Suprapubic skin (tissue), 4 donors: ENCODE data around the gene TRIM39. TPM values are rescaled to one million over a fixed set of nuclear protein-coding genes. Genes with fewer than 3 reads are reported as not detected.
"Not testable (repeated sequence)": the region's sequence is repeated elsewhere in the genome, so short reads cannot be mapped to it uniquely, and the experiment has no call there.

Experiments
- DNase-seq, 2 donors: peaks; one replicate each; pipeline ENCODE4 v3.0.0-alpha.2; 2019; ENCODE audit warnings: low spot score in 2 of 2
- H3K27ac ChIP-seq: fragments of 200-600 bp; sonication (generic); one replicate; pipeline ENCODE4 v1.5.1; 2019
- H3K27me3 ChIP-seq: fragments of 200-600 bp; sonication (generic); one replicate; pipeline ENCODE4 v1.5.1; 2019
- H3K36me3 ChIP-seq: fragments of 200-600 bp; sonication (generic); one replicate; pipeline ENCODE4 v1.5.1; 2019
- H3K4me1 ChIP-seq: fragments of 200-600 bp; sonication (generic); one replicate; pipeline ENCODE4 v1.5.1; 2019
- H3K4me3 ChIP-seq: fragments of 200-600 bp; sonication (generic); one replicate; pipeline ENCODE4 v1.5.1; 2019; ENCODE audit warnings: mild to moderate bottlenecking
- H3K9me3 ChIP-seq: fragments of 200-600 bp; sonication (generic); one replicate; pipeline ENCODE4 v1.5.1; 2019
- EP300 ChIP-seq: sonication (generic); formaldehyde crosslinking; IDR thresholded peaks from one replicate; pipeline ENCODE4 v1.6.1; 2017; ENCODE audit warnings: antibody characterized with exemption
- POLR2A ChIP-seq, 2 donors: fragments of 450-650 bp; IDR thresholded peaks; one replicate each; pipeline ENCODE4 v1.6.1; 2017; ENCODE audit warnings: antibody characterized with exemption in 2 of 2, mild to moderate bottlenecking in 2 of 2, moderate library complexity in 2 of 2
- POLR2AphosphoS5 ChIP-seq, 3 donors: sonication (generic); formaldehyde crosslinking; IDR thresholded peaks; one replicate each; pipeline ENCODE4 v1.6.1; 2017; ENCODE audit warnings: antibody characterized with exemption in 3 of 3
- WGBS: methylation state at CpG from one replicate; pipeline ENCODE4 v1.1.5; 2018; 5-methylcytosine and 5-hydroxymethylcytosine counted together
- total RNA-seq, 4 donors: library from RNA; depleted of rRNA; stranded (reverse); fragments of >200 nt; gene quantifications; one replicate each; pipeline ENCODE4 v1.1.0, GENCODE V29; 2016
- TF ChIP-seq, protein P1 (sequence below), 2 donors: fragments of 200-600 bp in 1 of 2; fragments of 450-650 bp in 1 of 2; sonication (generic) in 1 of 2; IDR thresholded peaks; one replicate each; pipeline ENCODE4 v1.5.1; 2016 to 2019; ENCODE audit warnings: antibody characterized with exemption in 2 of 2, mild to moderate bottlenecking in 1 of 2, moderate library complexity in 1 of 2

TRIM39 gene
- total RNA-seq: 10 to 100 TPM in 2 of 4 donors, 1 to 10 TPM in 2; 6.6 to 17.8 (median 9.2) TPM

- peak; percentile 31 to 84 for TF ChIP-seq POLR2A (IDR thresholded peaks at IDR 0.05)
- TF ChIP-seq, protein P1, sequence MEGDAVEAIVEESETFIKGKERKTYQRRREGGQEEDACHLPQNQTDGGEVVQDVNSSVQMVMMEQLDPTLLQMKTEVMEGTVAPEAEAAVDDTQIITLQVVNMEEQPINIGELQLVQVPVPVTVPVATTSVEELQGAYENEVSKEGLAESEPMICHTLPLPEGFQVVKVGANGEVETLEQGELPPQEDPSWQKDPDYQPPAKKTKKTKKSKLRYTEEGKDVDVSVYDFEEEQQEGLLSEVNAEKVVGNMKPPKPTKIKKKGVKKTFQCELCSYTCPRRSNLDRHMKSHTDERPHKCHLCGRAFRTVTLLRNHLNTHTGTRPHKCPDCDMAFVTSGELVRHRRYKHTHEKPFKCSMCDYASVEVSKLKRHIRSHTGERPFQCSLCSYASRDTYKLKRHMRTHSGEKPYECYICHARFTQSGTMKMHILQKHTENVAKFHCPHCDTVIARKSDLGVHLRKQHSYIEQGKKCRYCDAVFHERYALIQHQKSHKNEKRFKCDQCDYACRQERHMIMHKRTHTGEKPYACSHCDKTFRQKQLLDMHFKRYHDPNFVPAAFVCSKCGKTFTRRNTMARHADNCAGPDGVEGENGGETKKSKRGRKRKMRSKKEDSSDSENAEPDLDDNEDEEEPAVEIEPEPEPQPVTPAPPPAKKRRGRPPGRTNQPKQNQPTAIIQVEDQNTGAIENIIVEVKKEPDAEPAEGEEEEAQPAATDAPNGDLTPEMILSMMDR (IDR thresholded peaks at IDR 0.05): no peak
- peak in 2 of 3 donors; percentile 45 to 69 for TF ChIP-seq POLR2AphosphoS5 (IDR thresholded peaks at IDR 0.05)
- H3K9me3 ChIP-seq: no peaks in the 10 kb centered on the region
- peak within 1 kb of the TSS; percentile 92 for H3K4me3 ChIP-seq
- WGBS: 0% methylated on average over 21 of the region's 90 CpGs
- H3K4me1 ChIP-seq: peaks cover 29% of the 10 kb centered on the region
- peak; percentile 92 for DNase-seq
- no peaks in the 10 kb centered on the region for H3K27me3 ChIP-seq
- H3K36me3 ChIP-seq: peaks cover 24% of the 10 kb centered on the region
- peak within 1 kb of the TSS; percentile 97 for H3K27ac ChIP-seq
Observed at GRCh38 chr6:30326526-30327231, at the start of gene TRIM39. Gene TRIM39 (plus strand): TSS chr6:30326927. CDS start chr6:30329318, 2,391 bp downstream.

DNA sequence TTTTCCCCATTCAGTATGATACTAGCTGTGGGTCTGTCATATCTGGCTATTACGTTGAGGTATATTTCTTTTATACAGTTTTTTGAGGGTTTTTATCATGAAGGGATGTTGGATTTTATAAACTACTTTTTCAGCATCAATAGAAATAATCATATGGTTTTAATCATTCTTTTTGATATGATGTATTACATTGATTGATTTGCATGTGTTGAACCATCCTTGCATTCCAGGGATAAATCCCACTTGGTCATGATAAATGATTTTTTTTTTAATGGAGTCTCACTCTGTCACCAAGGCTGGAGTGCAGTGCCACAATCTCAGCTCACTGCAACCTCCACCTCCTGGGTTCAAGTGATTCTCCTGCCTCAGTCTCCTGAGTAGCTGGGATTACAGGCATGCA, 45.7 kb upstream of the TRIM39 start:
- H3K9me3 ChIP-seq: peaks cover 56% of the 10 kb centered on the region
- not testable (repeated sequence) for DNase-seq, H3K4me1 ChIP-seq, H3K4me3 ChIP-seq, H3K36me3 ChIP-seq, H3K27me3 ChIP-seq, H3K27ac ChIP-seq
- whole genome bisulfite sequencing: 100% methylated on average over 1 of the region's 1 CpG

DNA sequence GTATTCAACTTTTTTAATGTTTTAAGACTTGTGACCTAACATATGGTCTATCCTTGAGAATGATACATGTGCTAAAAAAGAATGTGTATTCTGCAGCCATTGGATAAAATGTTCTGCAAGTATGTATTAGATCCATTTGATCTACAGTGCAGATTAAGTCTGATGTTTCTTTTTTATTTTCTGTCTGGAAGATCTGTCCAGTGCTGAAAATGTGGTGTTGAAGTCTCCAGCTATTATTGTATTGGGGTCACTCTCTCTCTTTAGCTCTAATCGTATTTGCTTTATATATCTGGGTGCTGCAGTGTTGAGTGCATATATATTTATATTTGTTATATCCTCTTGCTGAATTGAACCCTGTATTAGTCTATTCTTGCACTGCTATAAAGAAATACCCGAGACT, 44.2 kb upstream of the TRIM39 start:
- DNase-seq: no peak
- 98% methylated on average over 2 of the region's 2 CpGs for WGBS
- H3K4me3 ChIP-seq: no peak overlapping the region
- no peaks in the 10 kb centered on the region for H3K4me1 ChIP-seq
- H3K27ac ChIP-seq: no peak overlapping the region
- TF ChIP-seq EP300: no peak
- TF ChIP-seq POLR2AphosphoS5 (IDR thresholded peaks at IDR 0.05): no peak
- TF ChIP-seq POLR2A (IDR thresholded peaks at IDR 0.05): no peak
- TF ChIP-seq, protein P1 (IDR thresholded peaks at IDR 0.05): no peak
- H3K27me3 ChIP-seq: no peaks in the 10 kb centered on the region
- H3K9me3 ChIP-seq: peaks cover 50% of the 10 kb centered on the region
- no peaks in the 10 kb centered on the region for H3K36me3 ChIP-seq

- Histone ChIP-seq H3K4me3 (no peak overlapping the region), H3K9me3 (peaks cover 39% of the 10 kb centered on the region), H3K4me1 (no peaks in the 10 kb centered on the region), H3K27me3 (no peaks in the 10 kb centered on the region), H3K36me3 (peaks cover 4% of the 10 kb centered on the region), H3K27ac (no peak overlapping the region)
- TF ChIP-seq POLR2AphosphoS5 (IDR thresholded peaks at IDR 0.05) (no peak), POLR2A (IDR thresholded peaks at IDR 0.05) (no peak), EP300 (no peak)
- TF ChIP-seq, protein P1 (IDR thresholded peaks at IDR 0.05): no peak
- DNase-seq: no peak
- WGBS: 83% methylated on average over 1 of the region's 1 CpG
Observed at GRCh38 chr6:30283761-30284160, 43.0 kb upstream of the TRIM39 start.

DNA sequence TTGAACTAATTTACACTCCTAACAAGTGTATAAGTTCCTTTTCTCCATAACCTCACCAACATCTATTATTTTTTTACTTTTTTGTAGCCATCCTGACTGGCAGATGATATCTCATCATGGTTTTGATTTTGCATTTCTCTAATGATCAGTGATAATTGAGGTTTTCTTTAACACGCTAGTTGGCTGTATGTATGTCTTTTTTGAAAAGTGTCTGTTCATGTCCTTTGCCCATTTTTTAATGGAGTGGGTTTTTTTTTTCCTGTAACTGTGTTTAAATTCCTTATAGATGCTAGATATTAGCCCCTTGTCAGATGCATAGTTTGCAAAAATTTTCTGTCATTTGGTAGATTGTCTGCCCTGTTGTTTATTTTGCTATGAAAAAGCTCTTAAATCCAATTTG, 39.6 kb upstream of the TRIM39 start:
- Histone ChIP-seq H3K4me3 (no peak overlapping the region), H3K4me1 (no peaks in the 10 kb centered on the region), H3K9me3 (peaks cover 26% of the 10 kb centered on the region), H3K27me3 (no peaks in the 10 kb centered on the region), H3K36me3 (peaks cover 31% of the 10 kb centered on the region), H3K27ac (no peak overlapping the region)
- TF ChIP-seq EP300: no peak
- TF ChIP-seq POLR2AphosphoS5 (IDR thresholded peaks at IDR 0.05): no peak
- TF ChIP-seq, protein P1 (IDR thresholded peaks at IDR 0.05): no peak
- no peak for TF ChIP-seq POLR2A (IDR thresholded peaks at IDR 0.05)
- 0% methylated on average over 1 of the region's 1 CpG for WGBS
- no peak for DNase-seq
